Stimulated activated CD4-positive, alpha-beta T cell treated with anti-CD3 and anti-CD28 coated beads, Interleukin-1b, Interleukin-23, amount 100 ng/mL, for 4 hours (primary cell): ENCODE data around the gene IAPP.
"Not testable (repeated sequence)": the region's sequence is repeated elsewhere in the genome, so short reads cannot be mapped to it uniquely, and the experiment has no call there.

ENCODE experiments used
- DNase-seq, 2 donors: peaks; one replicate each; pipeline ENCODE4 v3.0.0-alpha.2; 2020; ENCODE audit warnings: low read depth in 2 of 2

IAPP gene

GRCh38 chr12:21379218-21379617 is 6.5 kb downstream of the IAPP start:
- no peak for DNase-seq

- not testable (repeated sequence) for DNase-seq
Observed at GRCh38 chr12:21381320-21381719, 8.6 kb downstream of the IAPP start.

GRCh38 chr12:21384261-21384660 is 11.6 kb downstream of the IAPP start:
- DNase-seq: no peak

GRCh38 chr12:21387174-21387573 is 14.5 kb downstream of the IAPP start:
- no peak for DNase-seq

GRCh38 chr12:21392384-21392783 is 19.7 kb downstream of the IAPP start:
- DNase-seq: no peak

- not testable (repeated sequence) for DNase-seq
Observed at GRCh38 chr12:21394828-21395626, 22.3 kb downstream of the IAPP start.

GRCh38 chr12:21413369-21414277 is 40.9 kb downstream of the IAPP start:
- DNase-seq: no peak

GRCh38 chr12:21416511-21417121 is 43.9 kb downstream of the IAPP start:
- DNase-seq: no peak

- DNase-seq: not testable (repeated sequence)
Observed at GRCh38 chr12:21418398-21418797, 45.7 kb downstream of the IAPP start.

- not testable (repeated sequence) for DNase-seq
Observed at GRCh38 chr12:21419009-21419699, 46.5 kb downstream of the IAPP start.

- DNase-seq: no peak
Observed at GRCh38 chr12:21428241-21428640, 55.5 kb downstream of the IAPP start.
